Tibial nerve (tissue), 4 donors: ENCODE measurements around the gene MITF.

Experiments used
- CTCF ChIP-seq, 5 experiments: fragments of 200-600 bp in 3 of 5; fragments of 450-650 bp in 2 of 5; sonication (generic) in 3 of 5; IDR thresholded peaks; one replicate each; pipeline ENCODE4 v1.5.1; 2016 to 2019; ENCODE audit warnings: antibody characterized with exemption in 5 of 5, mild to moderate bottlenecking in 3 of 5, moderate library complexity in 2 of 5
- EP300 ChIP-seq, 2 donors: sonication (generic); formaldehyde crosslinking; IDR thresholded peaks; one replicate each; pipeline ENCODE4 v1.6.1; 2017; ENCODE audit warnings: antibody characterized with exemption in 2 of 2, mild to moderate bottlenecking in 1 of 2

- no peak for TF ChIP-seq CTCF (IDR thresholded peaks at IDR 0.05)
- no peak for TF ChIP-seq EP300 (IDR thresholded peaks at IDR 0.05)
Observed at GRCh38 chr3:69869643-69870042, 130.4 kb downstream of the MITF start.
